HG03520 (cell line): ENCODE data around the gene CEP68.
"Not testable (repeated sequence)": the region's sequence is repeated elsewhere in the genome, so short reads cannot be mapped to it uniquely, and the experiment has no call there.

Source experiments
- ATAC-seq: cut with Tn5 transposase; IDR thresholded peaks from one replicate; pipeline ENCODE4 v1.9.1; 2021; ENCODE audit warnings: mild to moderate bottlenecking, moderate library complexity; ENCODE audit not compliant: unreplicated experiment

Gene CEP68

DNA sequence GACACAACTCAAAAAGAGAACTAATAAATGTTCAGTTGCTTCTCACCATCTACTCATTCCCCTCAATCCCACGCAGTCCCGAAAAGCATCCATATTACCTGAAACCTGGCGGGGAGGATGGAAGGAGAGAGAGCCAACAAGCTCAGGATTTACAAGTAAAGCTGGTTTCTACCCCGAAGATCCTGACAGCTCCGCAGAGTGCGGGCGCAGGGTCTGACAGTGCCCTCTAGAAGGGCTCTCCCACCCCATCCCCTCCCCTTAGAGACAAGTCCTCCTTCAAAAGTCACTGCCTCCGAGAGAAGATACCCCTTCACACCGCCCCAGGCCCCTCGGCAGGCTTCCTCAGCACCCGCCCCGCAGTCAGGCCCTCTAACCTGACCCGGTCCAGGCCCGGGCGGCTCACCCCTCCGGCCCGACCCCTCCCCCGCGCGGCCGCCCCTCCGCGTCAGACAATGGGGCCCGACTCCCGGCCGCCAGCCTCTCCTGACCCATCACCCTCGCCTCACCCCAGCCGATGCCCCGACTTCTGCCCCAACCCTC lies 73.1 kb downstream of the CEP68 start:
- peak; percentile 3 for ATAC-seq

DNA sequence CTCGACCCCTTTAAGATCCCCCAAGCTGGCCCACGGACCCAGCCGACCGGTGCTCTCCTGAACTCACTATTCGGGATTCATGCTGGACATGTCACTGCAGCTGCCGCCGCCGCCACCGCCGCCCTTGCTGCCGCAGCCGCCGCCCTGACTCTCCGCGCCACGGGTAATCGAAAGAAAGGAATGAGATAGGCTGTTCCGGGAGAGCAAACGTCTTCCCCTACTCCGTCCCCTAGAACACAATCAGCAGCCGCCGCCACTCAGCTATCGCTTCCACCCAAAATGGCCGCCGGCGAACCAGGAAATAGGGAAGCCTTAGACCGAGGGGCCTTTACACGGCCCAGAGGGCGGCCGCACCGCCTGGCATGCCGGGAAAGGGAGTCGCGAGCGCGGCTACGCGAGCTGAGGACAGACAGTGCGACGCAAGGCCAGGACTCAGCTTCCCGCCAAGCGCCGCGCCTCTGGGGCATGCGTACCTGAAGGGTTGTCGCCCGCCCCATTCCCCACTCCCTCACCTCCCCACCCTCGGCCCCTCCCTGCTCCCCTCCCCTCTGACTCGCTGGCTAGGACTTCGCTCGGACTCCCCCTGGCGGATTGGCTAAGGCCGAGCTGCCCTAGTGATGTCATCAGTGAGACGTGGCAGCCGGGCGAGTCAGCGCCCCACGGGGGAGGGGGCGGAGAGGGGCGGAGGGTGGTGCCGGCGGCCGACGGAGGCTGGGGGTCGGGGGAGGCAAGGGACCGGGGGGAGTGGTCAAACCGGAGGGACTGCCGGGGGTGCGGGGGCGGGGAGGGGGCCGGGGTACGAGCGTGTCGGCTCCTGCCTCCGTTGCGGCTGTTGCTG lies 73.8 kb downstream of the CEP68 start, which contains the start of gene RAB1A:
Gene RAB1A (minus strand): TSS at position 281 of the 838 bp plus-strand sequence. CDS start 191 bp downstream, at position 90.
- ATAC-seq: peak; percentile 96

DNA sequence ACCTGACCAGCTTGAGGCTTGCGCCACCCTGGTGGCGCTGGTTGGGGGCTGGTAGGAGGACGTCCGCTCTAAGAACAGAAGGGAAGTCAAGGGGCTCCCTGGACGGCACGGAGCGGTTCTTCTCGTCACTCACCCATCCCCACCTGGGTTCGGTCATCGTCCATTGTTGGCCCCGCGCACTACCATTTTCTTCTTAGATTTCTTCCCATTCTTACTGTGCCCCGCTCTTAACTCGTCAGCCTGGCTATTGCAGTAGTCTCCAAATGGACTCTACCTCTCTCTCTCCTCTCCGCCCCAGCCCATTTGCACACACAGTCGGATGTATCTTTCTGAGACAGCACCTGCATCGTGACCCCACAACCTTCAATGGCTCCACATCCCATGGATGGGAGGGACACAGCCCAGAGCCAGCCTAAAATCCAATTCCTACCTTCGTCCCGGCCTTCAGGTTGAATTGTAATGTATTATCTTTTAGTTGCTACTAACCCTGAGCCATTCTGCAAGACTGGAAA lies 74.5 kb downstream of the CEP68 start:
- peak; percentile 16 for ATAC-seq

DNA sequence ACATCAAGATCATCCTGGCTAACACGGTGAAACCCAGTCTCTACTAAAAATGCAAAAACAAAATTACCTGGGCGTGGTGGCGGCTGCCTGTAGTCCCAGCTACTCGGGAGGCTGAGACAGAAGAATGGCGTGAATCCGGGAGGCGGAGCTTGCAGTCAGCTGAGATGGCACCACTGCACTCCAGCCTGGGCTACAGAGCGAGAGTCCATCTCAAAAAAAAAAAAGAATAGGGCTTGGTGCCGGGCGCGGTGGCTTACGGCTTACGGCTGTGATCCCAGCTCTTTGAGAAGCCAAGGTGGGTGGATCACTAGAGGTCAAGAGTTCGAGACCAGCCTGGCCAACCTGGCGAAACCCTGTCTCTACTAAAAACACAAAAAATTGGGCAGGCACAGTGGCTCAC lies 76.7 kb downstream of the CEP68 start:
- not testable (repeated sequence) for ATAC-seq

DNA sequence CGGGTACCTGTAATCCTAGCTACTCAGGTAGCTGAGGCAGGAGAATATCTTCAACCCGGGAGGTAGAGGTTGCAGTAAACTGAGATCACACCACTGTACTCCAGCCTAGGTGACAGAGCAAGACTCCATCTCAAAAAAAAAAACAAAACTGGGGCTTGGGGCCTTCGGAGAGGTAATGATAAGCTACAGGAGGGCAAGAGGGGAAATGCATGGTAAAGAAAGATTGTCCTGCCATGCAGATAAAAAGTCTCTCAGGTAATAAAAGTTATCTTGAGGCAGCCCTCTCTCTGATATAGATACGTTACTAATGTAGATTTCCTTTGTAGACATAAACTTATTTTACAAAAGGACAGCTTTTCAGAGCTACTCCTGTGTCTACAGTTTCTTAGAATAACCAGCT lies 77.4 kb downstream of the CEP68 start:
- ATAC-seq: no peak

DNA sequence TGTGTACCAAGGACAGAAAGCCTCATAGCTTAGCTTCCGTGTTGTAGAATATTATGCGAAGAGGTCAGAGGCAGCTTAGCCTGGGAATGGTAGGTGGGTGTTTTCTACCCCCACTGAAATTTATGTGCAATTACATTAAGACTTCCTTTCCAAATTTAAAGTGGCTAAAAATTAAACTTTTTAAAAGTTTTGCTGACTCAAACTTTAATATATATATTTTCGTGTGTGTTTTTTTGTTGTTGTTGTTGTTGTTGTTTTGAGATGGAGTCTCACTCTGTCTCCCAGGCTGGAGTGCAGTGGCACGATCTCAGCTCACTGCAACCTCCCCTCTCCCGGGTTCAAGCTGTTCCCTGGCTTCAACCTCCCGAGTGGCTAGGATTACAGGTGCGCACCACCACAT lies 77.9 kb downstream of the CEP68 start:
- no peak for ATAC-seq

DNA sequence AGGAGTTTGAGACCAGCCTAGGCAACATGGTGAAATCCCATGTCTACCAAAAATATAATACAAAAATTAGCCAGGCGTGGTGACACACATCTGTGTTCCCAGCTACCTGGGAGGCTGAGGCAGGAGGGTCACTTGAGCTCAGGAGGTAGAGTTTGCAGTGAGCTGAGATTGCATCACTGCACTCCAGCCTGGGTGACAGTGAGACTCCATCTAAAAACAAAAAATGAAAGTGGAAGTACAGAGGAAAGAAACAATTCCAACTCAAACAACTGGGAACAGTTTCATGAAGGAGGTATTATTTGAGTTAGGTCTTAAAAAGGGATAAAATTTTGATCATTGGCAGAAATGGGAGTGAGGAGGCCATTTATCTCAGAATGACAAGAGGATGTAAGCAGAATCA lies 80.0 kb downstream of the CEP68 start:
- ATAC-seq: no peak
